ENCODE data around the gene FRS3.

The FRS3 gene

DNA sequence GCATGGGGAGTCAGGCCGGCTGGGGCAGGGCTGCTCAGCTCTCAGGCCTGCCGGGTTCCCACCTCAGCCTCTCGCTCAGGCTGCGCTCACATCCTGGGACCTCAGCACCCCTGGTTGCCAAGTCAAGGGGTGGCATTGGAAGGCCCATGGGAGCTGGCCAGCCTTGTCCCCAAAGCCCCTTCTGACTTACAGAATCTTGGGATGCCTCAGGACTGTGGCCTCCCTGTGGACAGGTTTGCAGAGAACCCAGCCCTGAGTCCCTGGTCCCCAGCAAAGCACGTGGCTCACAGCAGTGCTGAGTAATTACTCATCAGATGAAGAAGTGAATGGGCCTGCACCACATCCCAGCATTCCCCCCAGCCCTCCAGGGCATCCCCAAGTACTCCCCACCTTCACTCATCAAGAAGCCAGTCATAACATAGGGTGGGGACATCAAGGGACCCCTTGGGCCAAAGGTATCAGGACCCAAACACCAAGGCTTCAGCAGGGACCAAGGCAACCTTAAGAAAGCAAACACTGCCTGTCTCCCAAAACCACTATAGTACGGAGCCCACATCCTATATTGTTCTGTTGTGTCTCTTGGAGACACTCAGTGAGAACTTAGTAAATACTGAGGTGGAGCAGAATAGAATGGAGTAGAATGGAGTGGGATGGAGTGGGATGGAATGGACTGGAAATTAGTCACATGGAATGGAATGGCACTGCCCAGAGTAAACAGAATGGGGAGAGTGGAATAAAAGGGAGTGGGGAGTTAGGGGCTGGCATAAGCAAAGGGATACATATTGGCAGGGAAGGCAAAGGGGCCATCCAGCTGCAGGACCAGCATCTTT, 36.1 kb downstream of the FRS3 start:
- no peaks in the 10 kb centered on the region for H3K4me1 Mint-ChIP-seq
- no peak overlapping the region for H3K4me3 Mint-ChIP-seq
- no peaks in the 10 kb centered on the region for H3K9me3 Mint-ChIP-seq
- no peak for ATAC-seq
- H3K27ac Mint-ChIP-seq = no peak overlapping the region
- DNase-seq (ENCODE audit: low spot score in 2 of 2) = no peak
- H3K36me3 Mint-ChIP-seq = no peaks in the 10 kb centered on the region

DNA sequence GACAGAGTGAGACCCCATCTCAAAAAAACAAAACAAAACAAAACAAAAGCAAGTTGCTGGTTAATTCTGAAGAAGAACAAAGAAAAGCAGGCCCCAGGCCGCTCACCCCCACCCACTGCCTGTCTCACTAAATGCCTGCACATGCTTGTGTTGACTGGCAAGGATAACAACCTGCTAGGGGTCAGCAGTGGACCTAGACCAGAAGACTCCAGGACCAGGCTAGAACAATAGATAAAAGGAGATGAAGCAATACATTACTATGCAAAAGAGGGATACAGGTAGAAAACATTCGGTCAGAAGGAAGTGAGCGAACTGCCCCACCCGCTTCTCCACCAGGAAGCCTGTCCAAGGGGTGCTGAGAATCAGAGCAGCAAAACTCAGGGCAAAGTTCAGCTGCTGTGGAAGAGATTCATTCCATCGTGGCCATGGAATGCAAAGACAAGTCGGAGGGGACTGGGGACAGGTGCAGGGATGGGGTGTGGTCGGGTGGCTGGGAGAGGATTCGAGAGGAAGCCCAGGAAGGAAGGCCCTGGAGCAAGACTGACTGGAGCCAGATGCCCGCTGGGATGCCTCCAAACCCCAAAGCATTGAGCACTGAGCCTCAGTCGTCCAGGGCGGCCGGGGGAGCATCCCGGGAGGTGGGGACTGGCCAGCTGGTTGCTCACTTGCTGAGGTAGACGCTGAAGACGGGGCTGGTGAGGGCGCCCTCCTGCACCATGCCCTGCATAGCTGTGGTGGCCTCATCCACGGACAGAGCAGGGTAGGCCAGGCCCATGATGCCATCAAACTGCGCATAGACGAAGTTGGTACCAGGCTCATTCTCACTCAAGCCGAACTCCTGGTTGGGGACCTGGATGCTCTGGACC, 37.8 kb downstream of the FRS3 start:
- Mint-ChIP-seq H3K27ac (no peak overlapping the region), H3K36me3 (no peaks in the 10 kb centered on the region), H3K4me3 (no peak overlapping the region), H3K9me3 (no peaks in the 10 kb centered on the region), H3K4me1 (no peaks in the 10 kb centered on the region)
- ATAC-seq = peak; percentile 16
- DNase-seq (ENCODE audit: low spot score in 2 of 2) = no peak

DNA sequence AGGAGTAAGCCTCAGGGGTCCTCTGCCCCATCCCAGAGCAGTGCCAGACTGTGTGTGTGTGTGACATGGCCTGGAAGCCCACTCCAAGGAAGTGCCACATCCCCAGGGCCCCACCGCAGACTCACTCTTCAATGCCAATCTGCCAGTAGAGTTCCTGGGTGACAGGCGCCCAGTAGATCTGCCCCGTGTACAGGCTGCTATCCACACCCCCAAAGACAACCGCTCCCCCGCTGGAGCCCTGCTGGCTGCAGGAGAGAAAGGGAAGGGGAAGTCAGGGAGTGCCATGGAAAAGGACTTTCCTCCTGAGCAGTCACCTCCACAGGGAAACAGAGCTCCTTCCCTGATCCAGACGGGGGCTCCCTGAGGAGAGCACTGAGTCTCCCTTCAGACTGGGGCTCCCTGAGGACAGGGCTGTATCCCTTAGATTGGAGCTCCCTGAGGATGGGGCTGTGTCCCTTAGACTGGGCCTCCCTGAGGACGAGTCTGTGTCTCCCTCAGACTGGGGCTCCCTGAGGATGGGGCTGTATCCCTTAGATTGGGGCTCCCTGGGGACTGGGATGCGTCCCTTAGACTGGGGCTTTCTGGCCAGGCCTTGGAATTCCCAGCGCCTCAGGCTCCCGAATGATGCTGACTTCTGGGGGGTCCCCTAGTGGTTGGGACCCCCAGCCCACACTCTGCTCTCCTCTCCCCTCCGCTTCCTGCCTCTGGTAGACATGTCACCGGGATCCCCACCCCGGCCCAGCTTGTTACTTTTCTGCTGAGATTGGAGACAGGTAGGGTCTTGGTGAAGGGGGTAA, 39.1 kb downstream of the FRS3 start:
- Mint-ChIP-seq H3K9me3 (no peaks in the 10 kb centered on the region), H3K27ac (no peak overlapping the region), H3K4me1 (no peaks in the 10 kb centered on the region), H3K4me3 (no peak overlapping the region), H3K36me3 (no peaks in the 10 kb centered on the region)
- ATAC-seq (no peak), DNase-seq (ENCODE audit: low spot score in 2 of 2) (no peak)

DNA sequence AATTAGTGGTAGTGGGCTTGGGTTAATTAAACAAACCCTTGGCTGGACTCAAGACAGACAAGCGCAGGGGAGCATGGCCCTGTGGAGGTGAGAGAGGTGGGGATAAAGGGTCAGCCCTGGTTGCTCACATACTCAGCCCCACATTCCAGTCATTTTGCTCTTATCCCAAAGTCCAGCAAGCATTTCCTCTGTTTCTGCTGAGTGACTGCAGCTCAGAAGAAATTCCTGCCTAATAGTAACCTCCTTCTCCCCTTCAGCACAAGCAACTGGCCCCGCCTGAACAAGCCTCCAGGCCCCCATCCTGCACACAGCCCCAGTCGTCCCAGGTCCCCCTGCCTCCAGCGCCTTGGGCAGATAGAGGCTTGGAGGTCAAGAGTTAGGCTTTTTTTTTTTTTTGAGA, 40.7 kb downstream of the FRS3 start:
- DNase-seq (ENCODE audit: low spot score in 2 of 2) = no peak
- Mint-ChIP-seq H3K27ac (no peak overlapping the region), H3K4me3 (no peak overlapping the region), H3K36me3 (no peaks in the 10 kb centered on the region), H3K4me1 (no peaks in the 10 kb centered on the region), H3K9me3 (no peaks in the 10 kb centered on the region)
- no peak for ATAC-seq

DNA sequence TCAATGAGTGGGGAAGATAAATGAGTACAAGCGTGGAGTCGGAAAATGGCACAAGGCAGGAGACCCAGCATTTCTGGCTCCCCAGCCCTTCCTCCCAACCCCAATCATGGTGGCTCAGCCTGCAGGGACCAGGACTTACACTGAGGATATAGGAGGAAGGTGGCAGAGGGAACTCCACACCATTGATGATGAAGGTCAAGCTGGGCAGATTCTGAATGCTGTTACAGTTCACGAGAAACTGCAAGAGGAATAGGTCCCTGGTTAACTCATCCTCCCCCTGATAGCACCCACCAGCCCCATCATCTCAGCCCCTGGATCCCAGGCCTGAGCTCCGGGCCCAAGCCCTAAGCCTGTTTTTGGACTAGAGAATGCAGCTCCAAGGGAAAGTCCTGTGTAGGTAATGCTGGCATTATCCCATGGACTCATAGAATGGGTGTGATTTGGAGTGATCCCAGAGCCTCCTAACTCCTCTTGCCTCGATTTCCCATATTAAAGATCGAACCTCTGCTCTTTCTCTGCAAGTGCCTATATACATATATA, 42.0 kb downstream of the FRS3 start:
- DNase-seq (ENCODE audit: low spot score in 2 of 2) = no peak
- no peak overlapping the region for H3K27ac Mint-ChIP-seq
- peaks cover 10% of the 10 kb centered on the region for H3K4me1 Mint-ChIP-seq
- no peak overlapping the region for H3K4me3 Mint-ChIP-seq
- no peaks in the 10 kb centered on the region for H3K9me3 Mint-ChIP-seq
- H3K36me3 Mint-ChIP-seq = peaks cover 4% of the 10 kb centered on the region
- no peak for ATAC-seq

DNA sequence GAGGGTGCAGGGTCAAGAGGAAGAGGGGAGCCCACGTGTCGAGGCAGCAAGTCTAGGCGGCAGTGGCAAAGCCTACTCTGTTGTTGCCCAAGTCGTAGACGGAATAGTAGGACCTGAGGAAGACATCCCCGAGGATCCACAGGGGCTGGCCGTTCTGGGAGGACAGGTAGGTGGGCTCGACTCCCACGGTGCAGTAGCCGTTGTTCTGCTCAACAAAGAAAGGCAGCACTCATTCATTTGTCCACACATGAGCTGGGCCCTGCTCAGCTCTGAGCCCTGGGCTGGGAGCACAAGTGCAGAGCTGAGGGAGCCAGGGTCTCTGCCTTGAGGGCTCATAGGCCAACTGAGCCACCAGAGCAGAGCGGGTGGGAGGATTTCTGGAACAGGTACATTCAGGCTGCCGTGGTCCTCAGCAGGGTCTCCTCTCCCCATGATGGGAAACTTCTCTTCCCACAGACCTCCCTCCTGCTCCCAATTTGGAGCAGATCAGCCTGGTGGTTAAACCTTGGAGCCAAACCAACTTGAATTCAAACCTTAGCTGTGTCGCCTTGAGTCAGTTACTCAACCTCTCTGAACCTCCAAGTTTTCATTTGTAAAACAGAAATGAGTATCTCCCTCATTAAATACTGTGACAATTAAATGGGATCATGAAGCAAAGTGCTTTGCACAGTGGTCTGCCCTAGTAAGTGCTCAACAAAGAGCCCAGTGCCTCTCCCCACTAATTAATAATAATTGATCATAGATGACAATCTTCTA, 42.7 kb downstream of the FRS3 start:
- ATAC-seq (no peak), DNase-seq (ENCODE audit: low spot score in 2 of 2) (no peak)
- H3K27ac Mint-ChIP-seq = no peak overlapping the region
- peaks cover 7% of the 10 kb centered on the region for H3K36me3 Mint-ChIP-seq
- no peak overlapping the region for H3K4me3 Mint-ChIP-seq
- no peaks in the 10 kb centered on the region for H3K9me3 Mint-ChIP-seq
- peaks cover 16% of the 10 kb centered on the region for H3K4me1 Mint-ChIP-seq

DNA sequence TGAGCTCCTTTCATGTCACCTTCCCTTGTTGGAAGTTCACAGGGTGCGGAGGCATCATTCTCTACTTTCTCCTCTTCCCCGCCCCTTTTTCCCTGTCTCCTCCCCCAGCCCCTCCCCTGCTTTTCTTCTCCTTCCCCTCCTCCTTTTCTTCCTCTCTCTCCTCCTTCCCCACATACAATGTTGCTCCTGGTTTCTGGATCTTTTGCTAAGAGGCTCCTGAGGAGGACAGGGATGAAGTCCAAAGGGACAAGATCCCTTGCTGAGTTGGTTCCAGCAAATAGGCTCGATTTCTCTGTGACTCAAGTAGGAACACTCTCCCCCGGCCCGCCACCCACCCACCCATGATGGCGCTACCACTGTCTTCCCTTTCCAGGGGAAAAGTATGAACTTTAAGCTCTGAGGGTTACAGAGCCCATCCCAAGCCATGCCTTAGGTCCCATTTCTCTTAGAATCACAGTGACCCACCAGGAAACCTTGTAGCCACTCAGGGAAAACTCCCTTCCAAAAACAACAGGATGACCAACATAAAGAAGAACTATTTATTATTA, 43.4 kb downstream of the FRS3 start:
- ATAC-seq = no peak
- no peak for DNase-seq (ENCODE audit: low spot score in 2 of 2)
- no peaks in the 10 kb centered on the region for H3K9me3 Mint-ChIP-seq
- peaks cover 7% of the 10 kb centered on the region for H3K36me3 Mint-ChIP-seq
- H3K4me3 Mint-ChIP-seq = peak overlapping the region; percentile 51
- H3K4me1 Mint-ChIP-seq = peaks cover 22% of the 10 kb centered on the region
- no peak overlapping the region for H3K27ac Mint-ChIP-seq

DNA sequence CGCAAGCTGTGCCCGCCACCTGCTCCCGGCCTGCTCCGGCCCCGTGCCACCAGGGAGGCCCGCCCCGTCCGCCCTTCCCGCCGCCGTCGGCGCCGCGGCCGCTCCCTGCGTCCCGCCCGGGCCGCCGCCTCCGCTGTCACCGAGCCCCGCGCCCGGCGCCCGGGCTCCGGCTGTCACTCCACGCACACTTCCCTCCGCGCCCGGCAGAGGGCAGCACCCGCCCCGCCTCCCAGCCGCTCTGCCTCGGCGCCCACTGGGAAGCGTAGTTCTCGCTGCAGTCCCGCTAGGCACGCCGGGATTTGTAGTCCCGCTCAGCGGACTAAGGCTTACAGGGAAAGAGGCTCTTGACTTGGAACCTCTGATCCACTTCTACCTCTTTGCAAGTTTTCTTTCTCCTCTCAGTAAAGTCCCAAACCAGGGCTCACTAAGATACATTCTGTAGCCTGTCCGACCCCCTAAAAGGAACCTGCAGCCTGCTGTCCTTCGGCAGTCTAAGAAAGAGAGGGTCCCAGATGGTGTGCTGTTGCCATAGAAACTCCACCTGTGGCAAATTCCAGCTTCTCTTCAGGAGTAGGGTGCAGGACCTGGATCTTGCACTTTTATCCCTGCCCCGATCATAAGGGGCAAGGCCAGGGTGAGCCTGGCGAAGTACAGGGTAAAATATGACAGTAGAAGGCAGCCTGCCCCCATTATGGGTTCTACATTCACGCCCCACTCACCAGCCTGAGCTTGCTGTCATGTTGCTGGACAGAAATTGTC, 44.1 kb downstream of the FRS3 start, which contains the start of gene TFEB:
TFEB (minus strand) TSS at position 182 of the 759 bp plus-strand sequence. CDS start 44,395 bp downstream, outside the sequence.
- Mint-ChIP-seq H3K36me3 (peaks cover 7% of the 10 kb centered on the region), H3K9me3 (no peaks in the 10 kb centered on the region), H3K4me3 (peak within 1 kb of the TSS; percentile 51), H3K27ac (peak within 1 kb of the TSS; percentile 23), H3K4me1 (peaks cover 29% of the 10 kb centered on the region)
- peak; percentile 77 for ATAC-seq
- peak; percentile 97 to 98 for DNase-seq (ENCODE audit: low spot score in 2 of 2)

DNA sequence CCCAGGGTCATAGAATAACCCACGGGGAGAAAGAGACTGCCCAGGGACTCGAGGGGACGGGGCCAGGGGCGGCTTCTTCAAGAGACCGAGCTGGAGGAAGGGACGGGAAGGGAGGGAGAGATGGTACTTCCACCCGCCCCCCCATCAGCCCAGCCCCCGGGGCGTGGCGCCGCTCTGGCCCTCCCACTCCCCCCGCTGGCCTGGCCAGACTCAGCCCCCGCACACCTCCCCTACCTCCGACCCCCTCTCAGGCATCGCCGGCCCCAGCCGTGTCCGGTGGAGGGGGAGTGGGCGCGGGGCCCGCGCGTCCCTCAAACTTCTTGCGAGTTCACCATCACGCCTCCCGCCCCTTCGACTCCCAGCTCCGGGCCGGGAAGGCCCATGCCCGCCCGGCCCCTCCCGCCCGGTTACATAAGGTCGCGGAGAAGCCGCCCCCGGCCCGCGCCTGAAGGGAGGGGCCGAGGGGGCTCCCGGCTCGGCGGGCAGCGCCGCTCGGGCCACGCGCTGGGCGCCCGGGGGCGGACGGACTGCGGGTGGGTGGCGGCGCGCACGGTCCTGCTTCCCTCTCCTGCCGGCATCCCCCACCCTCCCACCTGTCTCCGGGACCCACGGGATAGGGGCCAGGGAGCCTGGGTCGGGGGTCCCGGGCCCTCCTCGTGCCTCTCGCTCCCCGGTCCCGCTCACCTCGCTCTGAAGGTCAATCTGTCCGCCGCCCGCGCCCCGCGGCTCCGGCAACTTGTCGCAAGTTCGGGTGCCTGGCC, 44.9 kb downstream of the FRS3 start:
- peak in 1 of 2 donors; percentile 60 for DNase-seq (ENCODE audit: low spot score in 2 of 2)
- Mint-ChIP-seq H3K9me3 (no peaks in the 10 kb centered on the region), H3K27ac (peak overlapping the region; percentile 23), H3K4me1 (peaks cover 36% of the 10 kb centered on the region), H3K36me3 (peaks cover 7% of the 10 kb centered on the region), H3K4me3 (peak overlapping the region; percentile 51)
- ATAC-seq = peak; percentile 62

DNA sequence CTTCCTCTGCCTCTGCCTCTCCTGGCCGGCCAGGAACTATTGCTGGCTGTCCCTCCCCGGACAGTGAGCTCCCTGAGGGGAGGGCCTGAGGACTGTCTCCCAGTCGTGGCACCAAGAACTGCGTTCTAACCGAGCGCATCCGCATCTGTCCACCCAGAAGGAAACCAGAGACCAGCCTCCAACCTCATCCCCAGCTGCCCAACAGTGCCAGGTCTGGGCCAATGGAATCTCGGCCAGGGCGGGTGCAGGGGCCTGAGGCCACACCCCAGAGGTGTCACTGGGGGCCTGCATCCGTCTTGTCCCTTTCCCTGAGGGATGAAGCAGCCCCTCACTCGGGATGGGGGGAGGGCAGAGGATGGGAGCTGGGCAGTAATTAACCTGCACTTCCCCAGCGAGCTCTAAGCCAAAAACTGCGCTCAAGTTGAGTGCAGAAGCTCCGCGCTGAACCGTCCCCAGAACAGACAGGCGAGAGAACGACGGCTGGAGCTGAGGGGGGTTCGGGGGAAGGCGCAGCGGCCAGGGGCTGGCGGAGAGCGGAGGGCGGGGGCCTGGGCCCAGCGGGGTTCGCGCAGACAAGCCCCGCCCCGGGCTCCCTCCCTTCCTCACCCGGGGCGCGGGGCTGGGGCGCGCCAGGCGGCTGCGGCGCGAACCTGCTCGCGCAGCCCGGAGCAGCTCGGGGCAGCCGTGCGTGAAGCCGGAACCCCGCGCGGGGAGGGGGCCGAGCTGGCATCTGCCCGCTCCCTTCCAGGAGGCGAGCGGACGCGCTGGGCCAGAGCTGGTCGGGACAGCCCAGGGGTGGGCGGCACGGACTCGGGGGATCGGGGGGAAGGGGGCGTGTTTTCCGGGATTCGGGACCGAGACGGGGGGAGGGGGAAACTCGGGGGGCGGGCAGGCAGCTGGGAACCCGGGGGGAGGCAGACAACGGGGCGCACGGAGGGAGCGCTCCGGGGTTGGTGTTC, 45.7 kb downstream of the FRS3 start:
- DNase-seq (ENCODE audit: low spot score in 2 of 2) (peak; percentile 52 to 90), ATAC-seq (peak; percentile 74)
- Mint-ChIP-seq H3K4me1 (peaks cover 43% of the 10 kb centered on the region), H3K27ac (peak overlapping the region; percentile 21), H3K36me3 (peaks cover 7% of the 10 kb centered on the region), H3K4me3 (peak overlapping the region; percentile 51), H3K9me3 (no peaks in the 10 kb centered on the region)

DNA sequence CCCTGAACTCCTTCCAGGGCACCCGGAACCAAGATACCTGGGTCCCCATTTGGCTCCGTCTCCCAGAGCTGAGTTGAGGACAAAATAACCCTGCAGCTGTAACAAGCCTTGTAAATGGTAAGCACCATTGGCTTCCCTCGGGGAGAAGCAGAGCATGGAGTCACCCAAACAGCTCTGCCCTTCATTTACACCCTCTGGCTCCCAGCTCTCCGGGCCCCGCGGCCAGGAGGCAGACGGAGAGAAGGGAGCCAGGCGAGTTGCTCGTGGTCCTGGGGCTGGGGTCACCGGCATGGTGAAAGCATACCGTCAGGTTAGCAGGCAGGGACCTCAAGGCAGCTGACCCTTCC, 46.4 kb downstream of the FRS3 start:
- Mint-ChIP-seq H3K4me3 (peak overlapping the region; percentile 51), H3K9me3 (no peaks in the 10 kb centered on the region), H3K36me3 (peaks cover 7% of the 10 kb centered on the region), H3K27ac (peak overlapping the region; percentile 21), H3K4me1 (peaks cover 50% of the 10 kb centered on the region)
- DNase-seq (ENCODE audit: low spot score in 2 of 2) = no peak
- ATAC-seq = no peak
